ENCODE results near the gene LTB4R2. TPM values are rescaled to one million over a fixed set of nuclear protein-coding genes. Genes with fewer than 3 reads are reported as not detected.

The LTB4R2 gene
- total RNA-seq, 2 experiments from 2014 or later = 18.5 to 19.6 TPM

DNA sequence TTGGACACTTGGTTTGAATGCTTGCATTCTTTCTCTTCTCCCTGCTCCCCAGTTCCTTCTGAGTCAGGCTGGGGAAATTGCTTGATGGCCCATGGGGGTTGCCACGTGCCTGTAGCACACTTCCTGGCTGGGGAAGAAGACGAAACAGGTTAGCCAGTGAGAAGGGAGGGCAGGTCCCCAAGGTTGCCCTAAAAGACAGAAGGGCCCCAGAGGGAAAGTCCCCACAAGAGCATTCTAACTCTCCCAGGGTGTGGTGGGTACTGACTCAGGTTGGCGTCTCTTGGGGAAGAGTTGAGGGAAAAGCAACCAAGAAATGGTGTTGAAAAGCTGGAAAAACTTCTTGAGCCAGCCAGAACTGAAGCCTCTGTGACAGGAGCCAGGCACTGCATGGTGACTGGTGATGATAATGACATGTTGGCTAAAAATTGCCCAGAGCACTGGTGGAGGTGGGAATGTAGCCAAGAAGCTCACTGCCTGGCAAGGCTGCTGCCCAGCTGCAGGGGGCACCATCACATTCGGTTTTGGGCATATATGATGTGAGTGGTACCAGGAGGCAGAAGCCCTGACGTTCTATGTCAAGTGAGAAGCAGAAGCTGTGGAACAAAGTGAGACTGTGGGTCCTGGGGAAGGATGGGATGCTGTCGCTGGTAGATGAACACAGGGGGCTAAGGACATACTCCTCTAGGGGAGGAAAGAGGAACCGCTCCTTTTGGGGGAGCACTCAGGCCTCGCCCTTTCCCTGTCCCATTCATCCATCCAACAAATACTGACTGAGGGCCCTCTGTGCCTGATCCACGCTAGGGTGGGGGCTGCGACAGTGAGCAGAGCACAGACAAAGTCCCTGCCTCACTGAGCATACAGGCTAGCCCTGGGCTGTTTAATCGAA, 30.4 kb upstream of the LTB4R2 start:
- Mint-ChIP-seq H3K9me3 (no peaks in the 10 kb centered on the region), H3K27me3 (peaks cover 5% of the 10 kb centered on the region), H3K4me3 (no peak overlapping the region), H3K27ac (no peak overlapping the region), H3K36me3 (ENCODE audit: low read depth) (no peaks in the 10 kb centered on the region), H3K4me1 (peaks cover 25% of the 10 kb centered on the region)
- peak; percentile 50 for DNase-seq
- POLR2A ChIA-PET = interaction anchor here (0.9 to 1.5 kb wide), 8 partner anchors 8 to 66 kb away, joined by 3 to 9 read pairs (median 4); partner anchors contain the start of genes CHMP4A, RABGGTA and TINF2
- CTCF ChIA-PET = interaction anchor here (1.0 to 3.1 kb wide), 11 partner anchors 9 to 171 kb away, joined by 3 to 24 read pairs (median 4); partner anchors contain the start of genes CIDEB, LTB4R2, RABGGTA and TINF2

DNA sequence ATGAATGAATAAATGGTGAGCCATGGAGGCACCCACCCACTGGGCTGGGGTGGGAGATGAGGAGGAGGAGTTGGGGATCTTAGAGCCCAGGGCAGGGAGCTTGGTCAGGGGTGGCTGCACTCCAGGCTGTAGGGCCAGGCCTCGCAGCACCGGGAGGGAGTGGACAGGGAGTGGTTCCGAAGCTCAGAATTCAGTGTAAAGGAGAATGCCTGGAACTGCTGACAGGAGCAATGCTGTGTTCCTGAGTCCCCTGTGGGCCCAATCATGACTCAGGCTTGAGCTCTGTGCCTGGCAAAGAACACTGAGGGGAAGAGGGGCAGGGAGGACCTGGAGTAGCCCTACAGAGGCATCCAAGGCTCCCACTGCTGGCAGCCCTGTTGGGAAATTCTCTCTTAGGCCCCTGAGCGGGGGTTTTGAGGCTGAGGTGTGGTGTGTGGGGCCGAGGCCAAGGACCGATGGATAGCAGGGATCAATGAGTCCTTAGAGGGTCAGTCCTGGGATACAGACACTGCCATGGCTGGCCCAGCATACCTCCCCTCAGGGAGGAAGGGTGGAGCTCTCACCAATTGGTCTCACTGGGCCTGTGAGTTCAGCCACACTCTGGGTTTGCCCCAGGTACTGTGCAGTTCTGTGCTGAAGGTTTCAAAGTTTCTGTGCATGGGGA, 29.0 kb upstream of the LTB4R2 start:
- Mint-ChIP-seq H3K27ac (no peak overlapping the region), H3K36me3 (ENCODE audit: low read depth) (no peaks in the 10 kb centered on the region), H3K4me1 (peaks cover 22% of the 10 kb centered on the region), H3K27me3 (peaks cover 6% of the 10 kb centered on the region), H3K4me3 (no peak overlapping the region), H3K9me3 (no peaks in the 10 kb centered on the region)
- CTCF ChIA-PET = interaction anchor here (1.2 to 3.1 kb wide), 7 partner anchors 10 to 52 kb away, joined by 3 to 24 read pairs (median 8); partner anchors contain the start of genes CIDEB and RABGGTA
- POLR2A ChIA-PET = interaction anchor here (1.0 to 1.6 kb wide), 5 partner anchors 8 to 38 kb away, joined by 3 to 9 read pairs (median 4); partner anchors contain the start of genes RABGGTA and TINF2
- DNase-seq = no peak

DNA sequence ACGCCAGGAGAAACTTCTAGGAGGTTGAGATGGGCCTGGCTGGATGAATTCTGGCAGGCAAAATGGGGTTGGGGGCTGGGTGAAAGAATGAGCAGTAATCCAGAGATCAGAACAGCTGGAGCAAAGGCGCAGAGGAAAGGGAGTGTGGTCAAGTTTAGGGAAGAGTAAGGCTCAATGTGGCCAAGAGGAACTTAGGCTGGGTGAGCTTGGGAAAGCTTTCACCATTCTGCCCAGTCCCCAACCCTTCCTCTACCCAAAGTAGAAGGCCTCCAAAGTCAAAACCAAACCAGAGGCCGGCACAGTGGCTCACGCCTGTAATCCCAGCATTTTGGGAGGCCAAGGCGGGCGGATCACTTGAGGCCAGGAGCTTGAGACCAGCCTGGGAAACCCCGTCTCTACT, 28.3 kb upstream of the LTB4R2 start:
- Mint-ChIP-seq H3K9me3 (no peaks in the 10 kb centered on the region), H3K27me3 (peaks cover 10% of the 10 kb centered on the region), H3K36me3 (ENCODE audit: low read depth) (no peaks in the 10 kb centered on the region), H3K27ac (no peak overlapping the region), H3K4me1 (peaks cover 22% of the 10 kb centered on the region), H3K4me3 (no peak overlapping the region)
- no peak for DNase-seq
- ChIA-PET CTCF (interaction anchor here (2.3 to 3.1 kb wide), 2 partner anchors 11 to 26 kb away, joined by 9 to 14 read pairs; partner anchors contain the start of genes CIDEB and RABGGTA), POLR2A (interaction anchor here (1.6 to 3.3 kb wide), 2 partner anchors 9 to 35 kb away, joined by 4 to 11 read pairs; no protein-coding TSS in a partner anchor)

DNA sequence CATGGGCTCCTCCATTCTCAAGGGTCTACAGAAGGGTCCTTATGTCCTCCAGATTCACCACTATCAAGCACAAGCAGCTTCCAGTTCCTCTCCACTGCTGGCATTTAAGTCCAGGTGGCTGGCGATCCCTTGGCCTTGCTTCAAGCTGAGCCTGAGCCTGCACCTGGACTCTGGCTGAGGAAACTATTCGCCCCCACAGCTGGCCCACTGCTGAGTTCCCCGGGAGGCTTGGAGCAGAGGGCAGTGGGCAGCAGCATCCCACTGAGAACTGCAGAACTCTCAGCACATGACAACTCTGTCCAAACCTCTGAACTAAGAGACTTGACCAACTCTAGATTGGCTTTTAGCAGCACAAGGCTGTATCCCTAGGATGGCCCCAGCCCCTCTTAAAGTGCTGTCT, 27.2 kb upstream of the LTB4R2 start:
- Mint-ChIP-seq H3K4me1 (peaks cover 18% of the 10 kb centered on the region), H3K27me3 (peaks cover 11% of the 10 kb centered on the region), H3K27ac (no peak overlapping the region), H3K36me3 (ENCODE audit: low read depth) (no peaks in the 10 kb centered on the region), H3K4me3 (no peak overlapping the region), H3K9me3 (no peaks in the 10 kb centered on the region)
- CTCF ChIA-PET = interaction anchor here (1.0 to 2.3 kb wide), 4 partner anchors 11 to 192 kb away, joined by 3 to 9 read pairs (median 4); partner anchors contain the start of gene CIDEB
- no peak for DNase-seq
- POLR2A ChIA-PET = interaction anchor here (0.7 to 3.3 kb wide), 5 partner anchors 8 to 67 kb away, joined by 3 to 11 read pairs (median 4); partner anchors contain the start of genes DHRS1, MDP1, NOP9 and RABGGTA

DNA sequence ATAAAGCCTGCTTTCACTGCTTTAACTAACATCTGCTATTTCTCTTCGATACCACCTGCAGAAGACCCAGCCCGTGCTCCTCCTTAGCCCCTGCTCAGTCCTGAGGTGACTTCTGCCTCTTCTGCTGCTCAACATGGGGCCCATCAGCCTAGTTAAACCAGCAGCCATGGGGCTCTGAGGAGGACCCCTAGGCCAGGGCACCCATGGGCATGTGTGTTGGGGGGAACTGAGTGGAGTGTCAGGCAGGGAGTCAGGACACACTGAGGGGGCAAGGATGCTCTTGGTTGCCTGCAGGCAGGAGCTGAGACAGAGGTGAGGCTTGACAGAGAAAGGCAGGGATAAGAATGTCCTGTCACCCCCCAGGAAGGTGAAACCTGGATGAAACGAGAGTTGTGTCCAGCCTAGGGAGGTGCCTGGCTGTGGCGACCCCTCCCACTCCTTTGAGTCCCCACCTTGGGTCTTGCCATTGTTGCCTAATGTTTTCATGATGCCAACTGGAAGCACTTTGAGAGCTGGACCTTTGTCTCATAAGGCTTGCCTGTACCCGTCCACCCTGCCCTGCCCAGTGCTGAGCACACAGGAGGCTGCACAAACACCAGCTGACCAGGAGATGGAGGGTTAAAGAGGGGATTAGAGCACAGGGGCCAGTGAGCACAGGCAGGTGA, 26.0 kb upstream of the LTB4R2 start:
- Mint-ChIP-seq H3K27ac (no peak overlapping the region), H3K9me3 (no peaks in the 10 kb centered on the region), H3K4me3 (no peak overlapping the region)

DNA sequence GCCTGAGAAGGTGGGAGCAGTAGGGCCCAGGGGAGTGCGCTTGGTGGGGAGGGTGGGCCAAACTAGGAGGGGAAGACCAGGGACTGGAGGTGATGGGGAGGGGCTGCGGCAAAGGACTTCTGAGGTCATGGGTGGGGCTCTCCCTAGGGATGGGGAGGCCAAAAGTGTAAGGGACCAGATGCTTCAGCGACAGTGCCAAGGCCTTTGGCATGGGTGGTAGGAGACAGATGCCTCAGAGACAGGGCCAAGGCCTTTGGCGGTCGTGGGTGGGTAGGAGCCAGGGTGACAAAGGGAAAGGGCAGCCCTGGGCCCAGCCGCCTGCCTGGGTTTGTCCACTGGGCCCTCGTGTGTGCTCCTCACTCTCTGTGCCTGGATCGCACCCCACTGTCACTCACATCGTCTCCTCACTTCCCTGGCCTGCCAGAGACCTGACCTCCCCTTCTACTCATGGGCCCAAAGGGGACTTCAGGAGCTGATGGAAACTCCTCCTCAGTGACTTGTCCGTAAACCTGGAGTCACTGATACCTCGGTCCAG, 25.4 kb upstream of the LTB4R2 start:
- Mint-ChIP-seq H3K4me3 (no peak overlapping the region), H3K36me3 (ENCODE audit: low read depth) (peaks cover 2% of the 10 kb centered on the region), H3K9me3 (no peaks in the 10 kb centered on the region), H3K4me1 (peaks cover 10% of the 10 kb centered on the region), H3K27me3 (peaks cover 16% of the 10 kb centered on the region), H3K27ac (no peak overlapping the region)
- DNase-seq = no peak
- POLR2A ChIA-PET = interaction anchor here (1.1 to 3.3 kb wide), 2 partner anchors 38 to 170 kb away, joined by 4 to 11 read pairs; partner anchors contain the start of genes DCAF11 and NRL
- CTCF ChIA-PET = interaction anchor here (0.8 to 1.5 kb wide), 2 partner anchors 24 to 42 kb away, joined by 3 to 4 read pairs; partner anchors contain the start of gene TINF2

More for the DNA sequence above, 26.0 kb upstream of the LTB4R2 start:
- Mint-ChIP-seq H3K27me3 (peaks cover 16% of the 10 kb centered on the region), H3K4me1 (peaks cover 12% of the 10 kb centered on the region), H3K36me3 (ENCODE audit: low read depth) (no peaks in the 10 kb centered on the region)
- no peak for DNase-seq
- POLR2A ChIA-PET = interaction anchor here (0.7 to 3.3 kb wide), 2 partner anchors 37 to 68 kb away, joined by 3 to 11 read pairs; partner anchors contain the start of gene MDP1
- CTCF ChIA-PET = interaction anchor here (1.2 to 1.5 kb wide), 2 partner anchors 41 to 193 kb away, joined by 3 to 4 read pairs; partner anchors contain the start of gene TINF2

DNA sequence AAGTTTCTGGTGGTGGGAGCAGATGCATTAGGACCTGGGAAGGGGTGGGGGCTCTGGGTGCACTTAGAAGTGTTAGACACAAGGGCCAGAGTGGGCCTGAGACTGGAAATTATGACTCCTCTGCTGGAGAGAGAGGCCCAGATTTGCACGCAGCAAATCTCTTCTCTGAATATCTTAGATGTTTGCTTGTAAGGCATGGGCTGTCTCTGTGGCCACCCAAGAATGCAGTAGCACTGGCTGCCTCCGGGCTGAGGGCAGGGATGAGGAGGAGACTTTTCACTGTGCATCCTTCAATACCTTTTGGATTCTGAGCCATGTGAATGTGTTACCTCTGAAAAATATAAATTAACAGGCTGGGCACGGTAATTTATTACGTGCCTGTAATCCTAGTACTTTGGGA, 24.6 kb upstream of the LTB4R2 start:
- H3K4me1 Mint-ChIP-seq = peaks cover 15% of the 10 kb centered on the region
- H3K9me3 Mint-ChIP-seq = no peaks in the 10 kb centered on the region
- peaks cover 9% of the 10 kb centered on the region for H3K36me3 Mint-ChIP-seq (ENCODE audit: low read depth)
- no peak for DNase-seq
- no peak overlapping the region for H3K27ac Mint-ChIP-seq
- POLR2A ChIA-PET = interaction anchor here (1.1 kb wide), 1 partner anchor 170 kb away, joined by 4 read pairs; the partner anchor contains the start of genes DCAF11 and NRL
- peaks cover 16% of the 10 kb centered on the region for H3K27me3 Mint-ChIP-seq
- H3K4me3 Mint-ChIP-seq = no peak overlapping the region
- CTCF ChIA-PET = interaction anchor here (0.8 to 1.5 kb wide), 2 partner anchors 23 to 43 kb away, joined by 3 to 4 read pairs; partner anchors contain the start of gene TINF2

DNA sequence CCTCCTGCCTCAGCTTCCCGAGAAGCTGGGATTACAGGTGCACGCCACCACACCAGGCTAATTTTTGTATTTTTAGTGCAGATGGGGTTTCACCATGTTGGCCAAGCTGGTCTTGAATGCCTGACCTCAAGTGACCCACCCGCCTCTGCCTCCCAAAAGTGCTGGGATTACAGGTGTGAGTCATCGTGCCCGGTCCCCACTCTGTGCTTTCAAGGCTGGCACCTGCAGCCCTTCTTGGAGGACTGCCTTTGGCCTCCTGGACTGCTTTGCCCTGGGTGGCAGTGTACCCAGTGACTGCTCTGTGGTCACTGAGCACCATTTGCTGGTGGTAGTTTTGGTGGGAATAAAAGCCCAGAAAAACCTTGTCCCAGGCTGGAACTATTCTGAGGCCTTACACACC, 22.9 kb upstream of the LTB4R2 start:
- ChIA-PET CTCF (interaction anchor here (1.3 kb wide), 1 partner anchor 45 kb away, joined by 4 read pairs; the partner anchor contains the start of gene TINF2), POLR2A (interaction anchor here (1.4 kb wide), 2 partner anchors 16 to 33 kb away, joined by 4 to 8 read pairs; partner anchors contain the start of gene RABGGTA)
- Mint-ChIP-seq H3K9me3 (no peaks in the 10 kb centered on the region), H3K27ac (no peak overlapping the region), H3K27me3 (peaks cover 22% of the 10 kb centered on the region), H3K4me3 (no peak overlapping the region), H3K36me3 (ENCODE audit: low read depth) (peaks cover 26% of the 10 kb centered on the region), H3K4me1 (peaks cover 23% of the 10 kb centered on the region)
- DNase-seq = no peak

DNA sequence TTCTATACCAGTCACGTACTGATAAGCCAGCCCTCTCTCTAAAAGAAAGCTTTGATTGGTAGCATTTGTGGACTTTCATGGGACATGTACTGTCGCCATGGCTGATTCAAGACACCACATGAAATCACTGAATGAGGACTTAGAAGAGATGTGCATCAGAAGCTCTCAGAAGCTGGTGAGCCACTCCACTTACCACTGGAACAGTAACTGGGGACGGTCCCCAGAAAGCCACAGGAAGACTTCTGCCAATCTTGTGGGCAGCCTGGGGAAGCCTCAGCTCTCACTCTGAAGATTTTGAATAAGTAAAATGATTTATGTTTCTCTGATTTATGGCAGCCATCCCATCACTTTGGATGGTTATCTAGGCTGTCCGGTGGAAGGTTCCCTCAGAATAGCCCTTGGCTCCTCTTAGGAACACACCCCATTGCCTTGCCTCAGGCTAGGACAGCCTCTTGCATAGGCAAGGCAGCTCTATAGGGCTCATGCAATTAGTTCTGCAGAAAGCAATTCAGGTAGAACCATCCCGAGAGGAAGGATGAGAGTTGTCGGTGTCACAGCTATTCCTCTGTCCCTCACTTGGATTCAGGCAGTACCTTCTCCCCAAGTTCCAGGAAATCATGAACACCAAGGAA, 20.2 kb upstream of the LTB4R2 start:
- no peak overlapping the region for H3K27ac Mint-ChIP-seq
- DNase-seq = peak; percentile 76
- CTCF ChIA-PET = interaction anchor here (0.7 to 5.3 kb wide), 11 partner anchors 9 to 142 kb away, joined by 3 to 32 read pairs (median 6); partner anchors contain the start of genes CIDEB, DHRS1, LTB4R and MDP1
- POLR2A ChIA-PET = interaction anchor here (0.7 to 3.2 kb wide), 12 partner anchors 8 to 195 kb away, joined by 3 to 16 read pairs (median 5); partner anchors contain the start of genes CHMP4A, DHRS1, MDP1 and NOP9
- H3K27me3 Mint-ChIP-seq = peaks cover 22% of the 10 kb centered on the region
- H3K36me3 Mint-ChIP-seq (ENCODE audit: low read depth) = peaks cover 37% of the 10 kb centered on the region
- H3K9me3 Mint-ChIP-seq = no peaks in the 10 kb centered on the region
- peaks cover 23% of the 10 kb centered on the region for H3K4me1 Mint-ChIP-seq
- H3K4me3 Mint-ChIP-seq = no peak overlapping the region

DNA sequence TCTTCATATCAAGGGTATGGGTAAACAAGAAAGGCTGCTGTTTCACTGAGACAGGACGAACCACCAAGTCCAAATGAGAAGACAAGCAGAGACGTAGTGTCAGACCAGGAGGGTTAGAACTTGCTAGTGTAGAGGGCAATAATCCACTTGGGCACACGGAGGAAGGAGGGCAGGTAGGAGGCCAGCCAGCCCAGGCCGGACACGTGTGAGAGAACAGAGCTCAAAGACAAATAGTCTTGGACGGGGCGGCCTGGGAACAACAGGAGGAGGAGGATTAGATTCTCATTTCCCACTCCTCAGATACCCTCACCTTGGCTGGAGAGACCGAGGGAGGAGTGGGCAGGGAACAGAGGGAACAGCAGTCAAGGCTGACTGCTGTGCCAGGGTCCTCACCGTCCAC, 19.2 kb upstream of the LTB4R2 start:
- H3K4me1 Mint-ChIP-seq = peaks cover 23% of the 10 kb centered on the region
- POLR2A ChIA-PET = interaction anchor here (1.0 to 3.2 kb wide), 11 partner anchors 9 to 196 kb away, joined by 3 to 16 read pairs (median 5); partner anchors contain the start of genes CHMP4A, DHRS1, MDP1 and NOP9
- CTCF ChIA-PET = interaction anchor here (0.7 to 5.3 kb wide), 7 partner anchors 11 to 75 kb away, joined by 3 to 32 read pairs (median 4); partner anchors contain the start of genes CIDEB, MDP1 and TINF2
- H3K27me3 Mint-ChIP-seq = peaks cover 22% of the 10 kb centered on the region
- H3K36me3 Mint-ChIP-seq (ENCODE audit: low read depth) = peaks cover 44% of the 10 kb centered on the region
- H3K27ac Mint-ChIP-seq = no peak overlapping the region
- no peak for DNase-seq
- H3K9me3 Mint-ChIP-seq = no peaks in the 10 kb centered on the region
- H3K4me3 Mint-ChIP-seq = no peak overlapping the region
